Measurements from ENCODE around the gene EXOC6.

EXOC6 gene

DNA sequence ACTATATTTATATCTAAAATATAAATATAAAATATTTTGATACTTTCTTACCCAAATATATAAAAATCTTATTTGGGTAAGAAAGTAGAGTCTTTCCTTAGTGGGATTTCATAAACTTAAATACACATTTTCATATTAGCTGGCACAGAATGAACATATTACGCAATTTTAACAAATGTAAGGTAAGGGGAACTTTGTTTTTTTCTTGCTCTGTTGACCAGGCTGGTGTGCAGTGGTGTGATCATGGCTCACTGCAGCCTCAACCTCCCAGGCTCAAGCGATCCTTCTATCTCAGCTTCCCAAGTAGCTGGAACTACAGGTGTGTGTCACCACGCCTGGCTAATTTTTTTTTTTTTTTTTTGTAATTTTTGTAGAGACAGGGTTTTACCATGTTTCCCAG lies 243.6 kb downstream of the EXOC6 start:
- Histone ChIP-seq H3K4me1 (ENCODE audit: control insufficient read depth, insufficient read depth, low read length) (no peaks in the 10 kb centered on the region), H3K27ac (ENCODE audit: extremely low read depth, low read depth, low read length) (no peak overlapping the region), H3K36me3 (ENCODE audit: control insufficient read depth in 2 of 2, insufficient read depth in 1 of 2, low read length in 2 of 2) (no peaks in the 10 kb centered on the region), H3K4me3 (ENCODE audit: low read depth, low read length) (no peak overlapping the region), H3K9me3 (ENCODE audit: control insufficient read depth, insufficient read depth, low read depth, low read length) (no peaks in the 10 kb centered on the region)
- TF ChIP-seq ZNF302 (tag by site-specific recombination; IDR thresholded peaks at IDR 0.05; ENCODE audit: low read depth) = no peak
- no peak for TF ChIP-seq ZNF596 (tag by site-specific recombination; IDR thresholded peaks at IDR 0.05)
- TF ChIP-seq ZNF366 (tag by site-specific recombination; conservative IDR thresholded peaks at IDR 0.05) = no peak
- no peak for TF ChIP-seq ZNF626 (tag by site-specific recombination; IDR thresholded peaks at IDR 0.05)
- TF ChIP-seq BCL11A (tag by site-specific recombination; IDR thresholded peaks at IDR 0.05; ENCODE audit: low read depth) = no peak
- no peak for TF ChIP-seq ZBTB17 (tag by site-specific recombination; IDR thresholded peaks at IDR 0.05)
- no peak for TF ChIP-seq ZNF157 (tag by site-specific recombination; IDR thresholded peaks at IDR 0.05)
- TF ChIP-seq ZNF433 (tag by site-specific recombination; IDR thresholded peaks at IDR 0.05; ENCODE audit: low read depth) = no peak
- no peak for TF ChIP-seq ZNF518A (tag by site-specific recombination; conservative IDR thresholded peaks at IDR 0.05; ENCODE audit: low read depth)
- no peak for TF ChIP-seq ZNF529 (tag by site-specific recombination; IDR thresholded peaks at IDR 0.05; ENCODE audit: insufficient replicate concordance)
- TF ChIP-seq ZNF776 (tag by site-specific recombination; IDR thresholded peaks at IDR 0.05; ENCODE audit: borderline replicate concordance) = no peak
- TF ChIP-seq ZNF777 (tag by site-specific recombination; IDR thresholded peaks at IDR 0.05; ENCODE audit: borderline replicate concordance) = no peak
- TF ChIP-seq KLF10 (tag by site-specific recombination; IDR thresholded peaks at IDR 0.05) = no peak
- TF ChIP-seq SALL2 (tag by site-specific recombination; IDR thresholded peaks at IDR 0.05; ENCODE audit: borderline replicate concordance) = no peak
- no peak for TF ChIP-seq ZNF544 (tag by site-specific recombination; IDR thresholded peaks at IDR 0.05)
- TF ChIP-seq ZBTB1 (tag by site-specific recombination; IDR thresholded peaks at IDR 0.05) = no peak
- no peak for TF ChIP-seq SP3 (tag by site-specific recombination; IDR thresholded peaks at IDR 0.05)
- TF ChIP-seq ZNF2 (tag by site-specific recombination; IDR thresholded peaks at IDR 0.05) = no peak
- no peak for TF ChIP-seq ZNF391 (tag by site-specific recombination; IDR thresholded peaks at IDR 0.05; ENCODE audit: borderline replicate concordance, low read depth)
- POLR2A ChIA-PET = no interaction called here
- CTCF ChIA-PET = interaction anchor here (0.9 kb wide), 1 partner anchor 207 kb away, joined by 6 read pairs; no protein-coding TSS in a partner anchor

DNA sequence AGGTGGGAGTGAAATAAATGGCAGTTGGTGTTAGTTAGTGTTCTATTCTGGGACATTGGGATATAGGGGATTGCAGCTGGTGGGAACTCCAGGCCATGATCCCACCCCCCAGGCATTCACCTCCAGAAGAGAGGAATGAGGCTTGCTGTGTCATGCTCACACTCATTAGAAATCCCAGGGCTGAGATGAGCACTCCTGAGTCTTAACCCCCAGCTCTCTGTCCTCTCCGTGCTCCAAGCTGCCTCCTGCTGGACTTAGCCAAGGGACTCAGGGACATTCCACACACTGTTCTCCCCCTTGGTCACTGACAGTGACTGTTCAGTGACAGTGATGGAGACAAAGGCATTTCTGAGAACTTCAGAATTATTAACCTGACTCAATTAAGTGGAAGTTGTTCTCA lies 246.9 kb downstream of the EXOC6 start:
- ChIA-PET CTCF (interaction anchor here (0.7 to 1.4 kb wide), 2 partner anchors 15 to 21 kb away, joined by 3 read pairs; no protein-coding TSS in a partner anchor), POLR2A (no interaction called here)
- Histone ChIP-seq H3K9me3 (ENCODE audit: control insufficient read depth, insufficient read depth, low read depth, low read length) (no peaks in the 10 kb centered on the region), H3K4me3 (ENCODE audit: low read depth, low read length) (no peak overlapping the region), H3K4me1 (ENCODE audit: control insufficient read depth, insufficient read depth, low read length) (no peaks in the 10 kb centered on the region), H3K27ac (ENCODE audit: extremely low read depth, low read depth, low read length) (no peak overlapping the region), H3K36me3 (ENCODE audit: control insufficient read depth in 2 of 2, insufficient read depth in 1 of 2, low read length in 2 of 2) (no peaks in the 10 kb centered on the region)
- TF ChIP-seq ZBTB11 (tag by site-specific recombination; conservative IDR thresholded peaks at IDR 0.05; ENCODE audit: low read depth) (no peak), ZNF776 (tag by site-specific recombination; IDR thresholded peaks at IDR 0.05; ENCODE audit: borderline replicate concordance) (no peak), ZNF404 (tag by site-specific recombination; IDR thresholded peaks at IDR 0.05) (no peak), SCRT2 (tag by site-specific recombination; IDR thresholded peaks at IDR 0.05) (no peak), TRIM28 (IDR thresholded peaks at IDR 0.05; ENCODE audit: borderline replicate concordance, low read length) (no peak), ZNF112 (tag by site-specific recombination; IDR thresholded peaks at IDR 0.05) (no peak)
- TF ChIP-seq, protein P1, sequence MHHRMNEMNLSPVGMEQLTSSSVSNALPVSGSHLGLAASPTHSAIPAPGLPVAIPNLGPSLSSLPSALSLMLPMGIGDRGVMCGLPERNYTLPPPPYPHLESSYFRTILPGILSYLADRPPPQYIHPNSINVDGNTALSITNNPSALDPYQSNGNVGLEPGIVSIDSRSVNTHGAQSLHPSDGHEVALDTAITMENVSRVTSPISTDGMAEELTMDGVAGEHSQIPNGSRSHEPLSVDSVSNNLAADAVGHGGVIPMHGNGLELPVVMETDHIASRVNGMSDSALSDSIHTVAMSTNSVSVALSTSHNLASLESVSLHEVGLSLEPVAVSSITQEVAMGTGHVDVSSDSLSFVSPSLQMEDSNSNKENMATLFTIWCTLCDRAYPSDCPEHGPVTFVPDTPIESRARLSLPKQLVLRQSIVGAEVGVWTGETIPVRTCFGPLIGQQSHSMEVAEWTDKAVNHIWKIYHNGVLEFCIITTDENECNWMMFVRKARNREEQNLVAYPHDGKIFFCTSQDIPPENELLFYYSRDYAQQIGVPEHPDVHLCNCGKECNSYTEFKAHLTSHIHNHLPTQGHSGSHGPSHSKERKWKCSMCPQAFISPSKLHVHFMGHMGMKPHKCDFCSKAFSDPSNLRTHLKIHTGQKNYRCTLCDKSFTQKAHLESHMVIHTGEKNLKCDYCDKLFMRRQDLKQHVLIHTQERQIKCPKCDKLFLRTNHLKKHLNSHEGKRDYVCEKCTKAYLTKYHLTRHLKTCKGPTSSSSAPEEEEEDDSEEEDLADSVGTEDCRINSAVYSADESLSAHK (tag by site-specific recombination; IDR thresholded peaks at IDR 0.05) = no peak

Measured in HEK293 (cell line).